MCF 10A (cell line): ENCODE results near the gene DNAI4. TPM values are rescaled to one million over a fixed set of nuclear protein-coding genes. Genes with fewer than 3 reads are reported as not detected.
"Not testable (repeated sequence)": the region's sequence is repeated elsewhere in the genome, so short reads cannot be mapped to it uniquely, and the experiment has no call there.

Source experiments
- BruUV-seq: library from RNA; stranded (reverse); fragments of 400-500 nt; replicated peaks from 2 replicates; lab custom pipeline; 2021; lab: Mats Ljungman, UMichigan
- CTCF ChIA-PET: fragments of 300-600 bp; sonication (Branson Sonifier 250); formaldehyde crosslinking; extraction: SDS; loops from one replicate; lab custom pipeline; 2021; ENCODE audit warnings: antibody characterized with exemption, inconsistent platforms; lab: Yijun Ruan, JAX
- POLR2A ChIA-PET: fragments of 300-600, 350-650 bp; sonication (Branson Sonifier 250); formaldehyde crosslinking; extraction: SDS; loops from one replicate; lab custom pipeline; 2020; ENCODE audit warnings: antibody characterized with exemption, inconsistent platforms; lab: Yijun Ruan, JAX
- DNase-seq: peaks from one replicate; pipeline ENCODE4 v3.0.0-alpha.2; 2018; ENCODE audit not compliant: unreplicated experiment
- H3K27ac Mint-ChIP-seq: one replicate; pipeline ENCODE4 v1.8.0; 2022; ENCODE audit warnings: mild to moderate bottlenecking, low read depth, mixed read lengths; ENCODE audit not compliant: unreplicated experiment
- H3K27me3 Mint-ChIP-seq: one replicate; pipeline ENCODE4 v1.8.0; 2022; ENCODE audit warnings: mixed read lengths; ENCODE audit not compliant: insufficient read depth, unreplicated experiment
- H3K36me3 Mint-ChIP-seq: one replicate; pipeline ENCODE4 v1.8.0; 2022; ENCODE audit warnings: mild to moderate bottlenecking, moderate library complexity, mixed read lengths; ENCODE audit not compliant: insufficient read depth, unreplicated experiment
- H3K4me1 Mint-ChIP-seq: one replicate; pipeline ENCODE4 v1.8.0; 2022; ENCODE audit warnings: mixed read lengths; ENCODE audit not compliant: insufficient read depth, unreplicated experiment
- H3K4me3 Mint-ChIP-seq: one replicate; pipeline ENCODE4 v1.8.0; 2022; ENCODE audit warnings: mild to moderate bottlenecking, moderate library complexity, mixed read lengths; ENCODE audit not compliant: unreplicated experiment
- H3K9me3 Mint-ChIP-seq: one replicate; pipeline ENCODE4 v1.8.0; 2022; ENCODE audit warnings: mixed read lengths; ENCODE audit not compliant: unreplicated experiment
- intact Hi-C: fragments of 100-400 bp; cut with micrococcal nuclease; formaldehyde crosslinking; loops from 2 replicates; pipeline ENCODE4 v1.14.1; 2022
- total RNA-seq: library from RNA; stranded (reverse); gene quantifications from 2 replicates; pipeline ENCODE4 v1.2.3, GENCODE V29; 2022
- TF ChIP-seq, protein P1 (sequence below): fragments of 200-600 bp; IDR thresholded peaks from one replicate; pipeline ENCODE4 v1.8.0; 2022; ENCODE audit warnings: antibody characterized with exemption, mild to moderate bottlenecking; ENCODE audit not compliant: unreplicated experiment

DNAI4 gene
- total RNA-seq, 1 experiment from 2014 or later = 7.2 TPM

DNA sequence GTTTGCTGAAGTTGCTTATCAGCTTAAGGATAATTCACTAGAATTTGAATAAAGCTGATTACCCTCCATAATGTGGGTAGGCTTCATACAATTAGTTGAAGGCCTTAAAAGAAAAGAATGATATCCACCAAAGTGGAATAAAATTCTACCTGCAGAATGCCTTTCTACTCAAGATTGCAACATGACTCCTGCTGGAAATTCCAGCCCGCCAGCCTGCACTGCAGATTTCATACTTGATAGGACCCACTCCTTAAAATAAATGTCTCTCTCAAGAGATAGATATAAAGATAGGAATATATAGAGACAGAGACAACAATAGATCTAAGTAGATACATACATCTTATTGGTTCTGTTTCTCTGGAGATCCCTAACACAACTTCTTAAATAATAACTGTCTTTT is 99.9 kb downstream of the DNAI4 start:
- DNase-seq = no peak
- Mint-ChIP-seq H3K27ac (no peak overlapping the region), H3K36me3 (no peaks in the 10 kb centered on the region), H3K9me3 (no peaks in the 10 kb centered on the region), H3K27me3 (no peaks in the 10 kb centered on the region), H3K4me3 (no peak overlapping the region), H3K4me1 (no peaks in the 10 kb centered on the region)
- CTCF ChIA-PET = no interaction called here
- no TSS peak for BruUV-seq
- intact Hi-C loops = no loop called here
- POLR2A ChIA-PET = no interaction called here
- TF ChIP-seq, protein P1, sequence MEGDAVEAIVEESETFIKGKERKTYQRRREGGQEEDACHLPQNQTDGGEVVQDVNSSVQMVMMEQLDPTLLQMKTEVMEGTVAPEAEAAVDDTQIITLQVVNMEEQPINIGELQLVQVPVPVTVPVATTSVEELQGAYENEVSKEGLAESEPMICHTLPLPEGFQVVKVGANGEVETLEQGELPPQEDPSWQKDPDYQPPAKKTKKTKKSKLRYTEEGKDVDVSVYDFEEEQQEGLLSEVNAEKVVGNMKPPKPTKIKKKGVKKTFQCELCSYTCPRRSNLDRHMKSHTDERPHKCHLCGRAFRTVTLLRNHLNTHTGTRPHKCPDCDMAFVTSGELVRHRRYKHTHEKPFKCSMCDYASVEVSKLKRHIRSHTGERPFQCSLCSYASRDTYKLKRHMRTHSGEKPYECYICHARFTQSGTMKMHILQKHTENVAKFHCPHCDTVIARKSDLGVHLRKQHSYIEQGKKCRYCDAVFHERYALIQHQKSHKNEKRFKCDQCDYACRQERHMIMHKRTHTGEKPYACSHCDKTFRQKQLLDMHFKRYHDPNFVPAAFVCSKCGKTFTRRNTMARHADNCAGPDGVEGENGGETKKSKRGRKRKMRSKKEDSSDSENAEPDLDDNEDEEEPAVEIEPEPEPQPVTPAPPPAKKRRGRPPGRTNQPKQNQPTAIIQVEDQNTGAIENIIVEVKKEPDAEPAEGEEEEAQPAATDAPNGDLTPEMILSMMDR = no peak

DNA sequence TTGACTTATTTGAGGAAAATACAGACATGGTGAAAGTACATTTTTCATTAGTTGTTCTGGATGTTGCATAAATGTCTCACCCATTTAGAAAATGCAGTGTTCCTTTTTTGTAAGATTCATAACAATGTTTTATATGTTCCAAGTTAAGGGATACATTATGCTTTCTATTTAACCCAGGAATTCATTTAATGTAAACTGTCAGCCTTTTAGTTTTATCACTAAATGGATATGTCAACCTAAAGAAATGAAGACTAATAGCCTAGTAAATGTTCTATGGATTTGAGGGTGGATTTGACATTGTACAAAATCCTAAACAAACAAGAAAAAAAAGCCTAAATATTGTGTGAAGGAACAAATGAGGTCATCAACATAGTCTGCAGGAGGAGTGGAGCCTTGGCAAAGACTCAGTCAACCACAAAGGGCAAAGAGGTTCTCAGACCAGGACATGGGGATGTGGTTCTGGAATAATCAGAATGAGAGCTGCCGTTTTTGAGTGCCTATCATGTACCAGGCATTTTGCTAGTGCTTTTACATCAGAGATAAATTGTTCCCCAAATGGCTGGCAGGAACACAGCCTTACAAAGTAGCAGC is 114.8 kb downstream of the DNAI4 start:
- TF ChIP-seq, protein P1 = no peak
- ChIA-PET POLR2A (no interaction called here), CTCF (no interaction called here)
- peaks cover 6% of the 10 kb centered on the region for H3K4me1 Mint-ChIP-seq
- intact Hi-C loops = no loop called here
- H3K4me3 Mint-ChIP-seq = no peak overlapping the region
- no TSS peak for BruUV-seq
- DNase-seq = peak; percentile 13
- H3K36me3 Mint-ChIP-seq = peaks cover 6% of the 10 kb centered on the region
- H3K9me3 Mint-ChIP-seq = no peaks in the 10 kb centered on the region
- no peak overlapping the region for H3K27ac Mint-ChIP-seq
- H3K27me3 Mint-ChIP-seq = no peaks in the 10 kb centered on the region

DNA sequence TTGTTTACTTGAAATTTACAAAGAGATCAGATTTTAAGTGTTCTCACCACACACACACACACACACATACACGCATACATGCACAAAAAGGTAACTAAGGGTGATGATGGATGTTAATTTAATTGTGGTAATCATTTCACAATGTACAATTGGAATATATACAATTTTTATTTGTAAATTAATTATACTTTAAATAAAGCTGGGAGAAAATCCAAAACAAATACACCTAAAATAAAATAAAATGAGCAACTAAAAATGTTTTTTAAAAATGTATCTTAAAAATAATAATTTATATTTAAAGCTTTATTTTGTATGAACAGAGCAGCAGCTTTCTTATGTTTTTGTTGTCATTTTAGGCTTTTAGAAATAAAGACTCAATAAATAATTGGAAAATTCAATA is 115.4 kb downstream of the DNAI4 start:
- Mint-ChIP-seq H3K9me3 (no peaks in the 10 kb centered on the region), H3K4me1 (peaks cover 6% of the 10 kb centered on the region), H3K36me3 (peaks cover 6% of the 10 kb centered on the region), H3K4me3 (no peak overlapping the region), H3K27me3 (no peaks in the 10 kb centered on the region), H3K27ac (no peak overlapping the region)
- DNase-seq = no peak
- ChIA-PET CTCF (no interaction called here), POLR2A (no interaction called here)
- TF ChIP-seq, protein P1 = no peak
- no TSS peak for BruUV-seq
- intact Hi-C loops = no loop called here

DNA sequence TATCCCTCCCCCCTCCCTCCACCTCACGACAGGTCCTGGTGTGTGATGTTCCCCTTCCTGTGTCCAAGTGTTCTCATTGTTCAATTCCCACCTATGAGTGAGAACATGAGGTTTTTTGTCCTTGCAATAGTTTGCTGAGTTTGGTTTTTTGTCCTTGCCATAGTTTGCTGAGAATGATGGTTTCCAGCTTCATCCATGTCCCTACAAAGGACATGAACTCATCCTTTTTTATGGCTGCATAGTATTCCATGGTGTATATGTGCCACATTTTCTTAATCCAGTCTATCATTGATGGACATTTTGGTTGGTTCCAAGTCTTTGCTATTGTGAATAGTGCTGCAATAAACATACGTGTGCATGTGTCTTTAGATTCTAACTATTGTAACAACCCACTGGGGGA is 128.8 kb downstream of the DNAI4 start:
- H3K4me1 Mint-ChIP-seq, H3K36me3 Mint-ChIP-seq, H3K27ac Mint-ChIP-seq, POLR2A ChIA-PET, H3K27me3 Mint-ChIP-seq, DNase-seq, BruUV-seq, H3K4me3 Mint-ChIP-seq, H3K9me3 Mint-ChIP-seq, intact Hi-C loops: not testable (repeated sequence)
- CTCF ChIA-PET = interaction anchor here (0.7 kb wide), 1 partner anchor 343 kb away, joined by 3 read pairs; no protein-coding TSS in a partner anchor
